Measurements from ENCODE around the gene SLC13A5. TPM values are rescaled to one million over a fixed set of nuclear protein-coding genes. Genes with fewer than 3 reads are reported as not detected.
"Not testable (repeated sequence)": the region's sequence is repeated elsewhere in the genome, so short reads cannot be mapped to it uniquely, and the experiment has no call there.

Gene SLC13A5
- total RNA-seq, 2 experiments from 2014 or later, result not detected

- intact Hi-C loops (cut with DNase I, micrococcal nuclease), result loop anchor here (2.0 to 10.0 kb wide), 5 partner anchors 135 to 336 kb away; no protein-coding TSS in a partner anchor
- H3K9me3 Mint-ChIP-seq, result no peaks in the 10 kb centered on the region
- DNase-seq (peak in 11 of 14 experiments; percentile 19 to 73 (median 27)), ATAC-seq (ENCODE audit: poor library complexity) (peak; percentile 73)
- peaks cover 4% of the 10 kb centered on the region for H3K4me1 ChIP-seq (ENCODE audit: insufficient read depth, low read length)
- no peaks in the 10 kb centered on the region for H3K27me3 ChIP-seq (ENCODE audit: control insufficient read depth in 1 of 2, insufficient read depth in 2 of 2, low read length in 2 of 2)
- H3K27ac ChIP-seq (ENCODE audit: low read depth in 1 of 2, low read length in 2 of 2), result no peak overlapping the region
- peak; percentile 84 for TF ChIP-seq CTCF (IDR thresholded peaks at IDR 0.05)
- peaks cover 4% of the 10 kb centered on the region for H3K4me1 Mint-ChIP-seq (ENCODE audit: low read depth)
- H3K36me3 ChIP-seq (ENCODE audit: insufficient read depth, low read length), result peaks cover 8% of the 10 kb centered on the region
- no peak overlapping the region for H3K4me3 ChIP-seq (ENCODE audit: low read length)
- CTCF ChIA-PET, result interaction anchor here (0.6 to 0.9 kb wide), 2 partner anchors 15 to 386 kb away, joined by 3 to 5 read pairs; partner anchors contain the start of genes C17orf100 and MED31
- H3K4me3 Mint-ChIP-seq, result no peak overlapping the region
- H3K27me3 Mint-ChIP-seq, result no peaks in the 10 kb centered on the region
- H3K27ac Mint-ChIP-seq, result no peak overlapping the region
- POLR2A ChIA-PET, result no interaction called here
- H3K9me3 ChIP-seq (ENCODE audit: control insufficient read depth in 1 of 2, insufficient read depth in 1 of 2, low read length in 2 of 2), result no peaks in the 10 kb centered on the region
- H3K36me3 Mint-ChIP-seq (ENCODE audit: low read depth), result peaks cover 18% of the 10 kb centered on the region
Observed at GRCh38 chr17:6666077-6666521, 47.1 kb downstream of the SLC13A5 start.

- H3K4me3 Mint-ChIP-seq, result not testable (repeated sequence)
- intact Hi-C loops (cut with DNase I, micrococcal nuclease), result loop anchor here in 1 of 2 experiments (10.0 kb wide), 1 partner anchor 252 kb away; no protein-coding TSS in a partner anchor
Observed at GRCh38 chr17:6663200-6663599, 50.0 kb downstream of the SLC13A5 start.

GRCh38 chr17:6661464-6661848 lies 51.7 kb downstream of the SLC13A5 start:
- Mint-ChIP-seq H3K4me3 (peak overlapping the region; percentile 18), H3K36me3 (ENCODE audit: low read depth) (peaks cover 14% of the 10 kb centered on the region), H3K27ac (no peak overlapping the region), H3K9me3 (no peaks in the 10 kb centered on the region), H3K27me3 (no peaks in the 10 kb centered on the region), H3K4me1 (ENCODE audit: low read depth) (peaks cover 33% of the 10 kb centered on the region)
- Histone ChIP-seq H3K4me1 (ENCODE audit: insufficient read depth, low read length) (peaks cover 22% of the 10 kb centered on the region), H3K4me3 (ENCODE audit: low read length) (no peak overlapping the region), H3K36me3 (ENCODE audit: insufficient read depth, low read length) (peaks cover 4% of the 10 kb centered on the region), H3K9me3 (ENCODE audit: control insufficient read depth in 1 of 2, insufficient read depth in 1 of 2, low read length in 2 of 2) (no peaks in the 10 kb centered on the region), H3K27ac (ENCODE audit: low read depth in 1 of 2, low read length in 2 of 2) (no peak overlapping the region), H3K27me3 (ENCODE audit: control insufficient read depth in 1 of 2, insufficient read depth in 2 of 2, low read length in 2 of 2) (no peaks in the 10 kb centered on the region)
- ChIA-PET CTCF (no interaction called here), POLR2A (no interaction called here)
- no peak for TF ChIP-seq CTCF (IDR thresholded peaks at IDR 0.05)
- intact Hi-C loops (cut with DNase I, micrococcal nuclease), result loop anchor here in 1 of 2 experiments (10.0 kb wide), 1 partner anchor 253 kb away; no protein-coding TSS in a partner anchor
- no peak for DNase-seq
- no peak for ATAC-seq (ENCODE audit: poor library complexity)

More at GRCh38 chr17:6663200-6663599, 50.0 kb downstream of the SLC13A5 start:
- DNase-seq; H3K27ac Mint-ChIP-seq; H3K36me3 ChIP-seq (ENCODE audit: insufficient read depth, low read length); POLR2A ChIA-PET; ATAC-seq (ENCODE audit: poor library complexity); H3K27me3 Mint-ChIP-seq; H3K9me3 ChIP-seq (ENCODE audit: control insufficient read depth in 1 of 2, insufficient read depth in 1 of 2, low read length in 2 of 2); H3K27me3 ChIP-seq (ENCODE audit: control insufficient read depth in 1 of 2, insufficient read depth in 2 of 2, low read length in 2 of 2); H3K9me3 Mint-ChIP-seq; H3K4me3 ChIP-seq (ENCODE audit: low read length); H3K27ac ChIP-seq (ENCODE audit: low read depth in 1 of 2, low read length in 2 of 2); CTCF ChIA-PET: not testable (repeated sequence)
- peaks cover 16% of the 10 kb centered on the region for H3K36me3 Mint-ChIP-seq (ENCODE audit: low read depth)
- H3K4me1 ChIP-seq (ENCODE audit: insufficient read depth, low read length), result peaks cover 12% of the 10 kb centered on the region
- H3K4me1 Mint-ChIP-seq (ENCODE audit: low read depth), result peaks cover 21% of the 10 kb centered on the region
